Neural cell (in vitro differentiated cells): Measurements from ENCODE around the gene IL1RAPL2.

Experiments
- CTCF ChIP-seq: fragments of 450-650 bp; IDR thresholded peaks from 2 replicates; pipeline ENCODE4 v1.5.1; 2014; ENCODE audit warnings: antibody characterized with exemption, mild to moderate bottlenecking, moderate library complexity; ENCODE audit not compliant: poor library complexity, severe bottlenecking
- EP300 ChIP-seq: fragments of 450-650 bp; conservative IDR thresholded peaks from 2 replicates; pipeline ENCODE4 v1.6.1; 2014; ENCODE audit warnings: antibody characterized with exemption, mild to moderate bottlenecking, moderate library complexity; ENCODE audit not compliant: poor library complexity, severe bottlenecking
- EZH2 ChIP-seq: fragments of 200-600, 300-800 bp; shearing (Covaris generic), sonication (generic); IDR thresholded peaks from 2 replicates; pipeline ENCODE4 v1.6.1; 2014; ENCODE audit warnings: antibody characterized with exemption, low read length, borderline replicate concordance, mild to moderate bottlenecking; ENCODE audit not compliant: insufficient read depth, poor library complexity, severe bottlenecking
- MXI1 ChIP-seq: fragments of 450-650 bp; conservative IDR thresholded peaks from 2 replicates; pipeline ENCODE4 v1.6.1; 2014; ENCODE audit warnings: antibody characterized with exemption, mild to moderate bottlenecking; ENCODE audit not compliant: poor library complexity, severe bottlenecking
- POLR2AphosphoS5 ChIP-seq: IDR thresholded peaks from 2 replicates; pipeline ENCODE4 v1.6.1; 2012
- RAD21 ChIP-seq: fragments of 450-650 bp; conservative IDR thresholded peaks from 2 replicates; pipeline ENCODE4 v1.6.1; 2014; ENCODE audit warnings: antibody characterized with exemption, mild to moderate bottlenecking, moderate library complexity
- SMC3 ChIP-seq: fragments of 450-650 bp; conservative IDR thresholded peaks from 2 replicates; pipeline ENCODE4 v1.6.1; 2014; ENCODE audit warnings: antibody characterized with exemption, mild to moderate bottlenecking, moderate library complexity; ENCODE audit not compliant: poor library complexity
- TAF1 ChIP-seq: IDR thresholded peaks from 2 replicates; pipeline ENCODE4 v1.6.1; 2012; ENCODE audit warnings: low read depth
- TF ChIP-seq, protein P1 (sequence below): IDR thresholded peaks from 2 replicates; pipeline ENCODE4 v1.6.1; 2012; ENCODE audit warnings: borderline replicate concordance

DNA sequence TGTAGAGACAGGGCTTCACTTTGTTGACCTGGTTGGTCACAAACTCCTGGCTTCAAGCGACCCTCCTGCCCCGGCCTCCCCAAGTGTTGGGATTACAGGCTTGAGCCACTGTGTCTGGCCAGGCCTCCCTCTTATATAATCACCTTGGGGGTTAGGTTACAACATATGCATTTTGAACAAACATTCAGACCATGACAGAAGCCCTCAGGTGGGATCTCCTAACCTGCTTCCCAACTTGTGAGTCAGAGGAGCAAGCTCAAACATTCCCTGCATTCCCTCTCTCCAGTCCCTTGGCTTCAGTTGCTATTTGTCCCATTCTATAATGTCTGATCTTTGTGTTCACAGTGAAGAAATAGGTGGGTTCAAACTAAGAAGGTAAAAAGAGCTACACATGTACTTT, 1179.9 kb downstream of the IL1RAPL2 start:
- no peak for TF ChIP-seq CTCF
- no peak for TF ChIP-seq POLR2AphosphoS5
- TF ChIP-seq EZH2, result no peak
- TF ChIP-seq TAF1, result no peak
- no peak for TF ChIP-seq RAD21
- no peak for TF ChIP-seq SMC3
- TF ChIP-seq EP300, result no peak
- TF ChIP-seq, protein P1, sequence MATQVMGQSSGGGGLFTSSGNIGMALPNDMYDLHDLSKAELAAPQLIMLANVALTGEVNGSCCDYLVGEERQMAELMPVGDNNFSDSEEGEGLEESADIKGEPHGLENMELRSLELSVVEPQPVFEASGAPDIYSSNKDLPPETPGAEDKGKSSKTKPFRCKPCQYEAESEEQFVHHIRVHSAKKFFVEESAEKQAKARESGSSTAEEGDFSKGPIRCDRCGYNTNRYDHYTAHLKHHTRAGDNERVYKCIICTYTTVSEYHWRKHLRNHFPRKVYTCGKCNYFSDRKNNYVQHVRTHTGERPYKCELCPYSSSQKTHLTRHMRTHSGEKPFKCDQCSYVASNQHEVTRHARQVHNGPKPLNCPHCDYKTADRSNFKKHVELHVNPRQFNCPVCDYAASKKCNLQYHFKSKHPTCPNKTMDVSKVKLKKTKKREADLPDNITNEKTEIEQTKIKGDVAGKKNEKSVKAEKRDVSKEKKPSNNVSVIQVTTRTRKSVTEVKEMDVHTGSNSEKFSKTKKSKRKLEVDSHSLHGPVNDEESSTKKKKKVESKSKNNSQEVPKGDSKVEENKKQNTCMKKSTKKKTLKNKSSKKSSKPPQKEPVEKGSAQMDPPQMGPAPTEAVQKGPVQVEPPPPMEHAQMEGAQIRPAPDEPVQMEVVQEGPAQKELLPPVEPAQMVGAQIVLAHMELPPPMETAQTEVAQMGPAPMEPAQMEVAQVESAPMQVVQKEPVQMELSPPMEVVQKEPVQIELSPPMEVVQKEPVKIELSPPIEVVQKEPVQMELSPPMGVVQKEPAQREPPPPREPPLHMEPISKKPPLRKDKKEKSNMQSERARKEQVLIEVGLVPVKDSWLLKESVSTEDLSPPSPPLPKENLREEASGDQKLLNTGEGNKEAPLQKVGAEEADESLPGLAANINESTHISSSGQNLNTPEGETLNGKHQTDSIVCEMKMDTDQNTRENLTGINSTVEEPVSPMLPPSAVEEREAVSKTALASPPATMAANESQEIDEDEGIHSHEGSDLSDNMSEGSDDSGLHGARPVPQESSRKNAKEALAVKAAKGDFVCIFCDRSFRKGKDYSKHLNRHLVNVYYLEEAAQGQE, result no peak
- no peak for TF ChIP-seq MXI1
